Subcutaneous abdominal adipose tissue (tissue), 5 donors: Measurements from ENCODE around the gene POLA1.

Experiments
- H3K27ac ChIP-seq: one replicate; pipeline ENCODE4 v1.7.0; 2013; ENCODE audit warnings: low read depth, mild to moderate bottlenecking, inconsistent platforms, low read length, moderate library complexity
- H3K27me3 ChIP-seq, 5 donors: one replicate each; pipeline ENCODE4 v1.7.0; 2013; ENCODE audit warnings: low read length in 5 of 5, inconsistent platforms in 1 of 5; ENCODE audit not compliant: control insufficient read depth in 5 of 5, insufficient read depth in 4 of 5
- H3K36me3 ChIP-seq, 5 donors: one replicate each; pipeline ENCODE4 v1.7.0; 2013; ENCODE audit warnings: low read length in 5 of 5; ENCODE audit not compliant: control insufficient read depth in 5 of 5, insufficient read depth in 5 of 5
- H3K4me1 ChIP-seq, 5 donors: one replicate each; pipeline ENCODE4 v1.7.0; 2013; ENCODE audit warnings: low read length in 5 of 5, mild to moderate bottlenecking in 3 of 5, moderate library complexity in 1 of 5; ENCODE audit not compliant: control insufficient read depth in 5 of 5, insufficient read depth in 5 of 5
- H3K4me3 ChIP-seq, 5 donors: one replicate each; pipeline ENCODE4 v1.7.0; 2013; ENCODE audit warnings: low read length in 5 of 5, low read depth in 1 of 5
- H3K9ac ChIP-seq, 5 donors: one replicate each; pipeline ENCODE4 v1.7.0; 2013; ENCODE audit warnings: low read length in 5 of 5, mild to moderate bottlenecking in 4 of 5, moderate library complexity in 3 of 5
- H3K9me3 ChIP-seq, 5 donors: one replicate each; pipeline ENCODE4 v1.7.0; 2013; ENCODE audit warnings: low read length in 5 of 5; ENCODE audit not compliant: control insufficient read depth in 5 of 5
- donor health status: healthy.
- donor health status: healthy.
- donor health status: healthy.
- donor health status: healthy.
- donor health status: healthy.

The POLA1 gene

GRCh38 chrX:24979081-24979480, 285.4 kb downstream of the POLA1 start:
- no peaks in the 10 kb centered on the region for H3K4me1 ChIP-seq
- H3K27ac ChIP-seq: no peak overlapping the region
- H3K27me3 ChIP-seq: peaks cover 0 to 6% (median 0%) of the 10 kb centered on the region in 5 donors
- H3K4me3 ChIP-seq: no peak overlapping the region
- no peaks in the 10 kb centered on the region for H3K9me3 ChIP-seq
- H3K9ac ChIP-seq: no peak overlapping the region
- no peaks in the 10 kb centered on the region for H3K36me3 ChIP-seq

- Histone ChIP-seq H3K4me3 (no peak overlapping the region), H3K4me1 (no peaks in the 10 kb centered on the region), H3K36me3 (no peaks in the 10 kb centered on the region), H3K27me3 (peaks cover 0 to 6% (median 0%) of the 10 kb centered on the region in 5 donors), H3K9me3 (no peaks in the 10 kb centered on the region), H3K27ac (no peak overlapping the region), H3K9ac (no peak overlapping the region)
These were observed 287.3 kb downstream of the POLA1 start for GRCh38 chrX:24981030-24981429.

DNA sequence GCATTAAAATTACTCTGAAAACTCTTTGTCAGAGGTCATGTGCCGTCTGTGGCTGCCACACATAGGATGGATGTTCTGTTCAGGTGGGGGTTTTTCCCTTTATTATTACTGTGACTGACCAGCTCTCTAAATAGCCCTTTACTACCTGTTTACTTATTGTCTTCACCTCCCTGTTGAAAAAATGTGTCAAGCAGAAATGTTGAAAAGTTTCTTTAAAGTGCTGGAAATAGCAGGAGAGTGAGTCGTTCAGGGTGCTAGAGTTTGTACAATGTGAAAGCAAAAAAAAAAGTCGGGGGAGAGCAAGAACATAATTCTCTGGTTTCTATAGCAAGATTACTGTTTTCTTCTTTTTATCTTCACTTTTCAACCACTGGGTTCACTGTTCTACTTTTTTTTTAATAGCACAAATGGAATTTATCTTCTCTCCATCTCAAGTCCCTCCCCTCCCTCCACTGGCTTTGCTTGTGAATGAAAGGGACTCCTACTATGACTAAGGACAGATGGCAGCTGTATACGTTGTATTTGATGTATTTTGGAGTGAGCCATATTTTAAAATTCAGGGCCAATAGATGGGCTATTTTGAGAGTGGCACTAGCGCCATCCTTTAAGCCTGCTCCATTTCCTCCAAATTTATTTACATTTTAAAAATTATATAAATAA, 288.7 kb downstream of the POLA1 start:
- no peak overlapping the region for H3K4me3 ChIP-seq
- H3K27ac ChIP-seq: no peak overlapping the region
- H3K9ac ChIP-seq: no peak overlapping the region
- peaks cover 0 to 6% (median 3%) of the 10 kb centered on the region in 5 donors for H3K27me3 ChIP-seq
- H3K36me3 ChIP-seq: no peaks in the 10 kb centered on the region
- no peaks in the 10 kb centered on the region for H3K4me1 ChIP-seq
- no peaks in the 10 kb centered on the region for H3K9me3 ChIP-seq

DNA sequence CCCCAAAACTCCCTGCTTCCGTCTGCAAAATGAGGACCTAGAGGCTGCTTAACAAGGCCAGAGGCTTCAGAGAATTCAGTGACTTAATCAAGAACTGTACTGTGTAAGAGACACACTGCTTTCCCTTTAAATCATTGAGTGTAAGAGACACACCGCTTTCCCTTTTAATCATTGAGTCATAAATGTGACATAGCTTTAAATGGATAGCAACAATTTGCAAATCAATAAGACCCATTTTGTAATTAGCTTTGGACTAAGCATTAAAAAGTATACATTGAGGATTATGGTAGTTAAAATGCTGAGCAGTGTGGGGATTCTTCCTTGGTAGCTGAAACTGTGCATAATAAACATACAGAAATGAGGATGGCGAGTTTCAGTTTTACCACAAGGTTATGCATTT, 290.2 kb downstream of the POLA1 start:
- H3K4me1 ChIP-seq: no peaks in the 10 kb centered on the region
- H3K27me3 ChIP-seq: peaks cover 0 to 6% (median 3%) of the 10 kb centered on the region in 5 donors
- H3K36me3 ChIP-seq: no peaks in the 10 kb centered on the region
- no peaks in the 10 kb centered on the region for H3K9me3 ChIP-seq
- H3K4me3 ChIP-seq: no peak overlapping the region
- no peak overlapping the region for H3K9ac ChIP-seq
- H3K27ac ChIP-seq: no peak overlapping the region

GRCh38 chrX:24985120-24985519, 291.4 kb downstream of the POLA1 start:
- H3K4me3 ChIP-seq: no peak overlapping the region
- no peaks in the 10 kb centered on the region for H3K4me1 ChIP-seq
- H3K9me3 ChIP-seq: no peaks in the 10 kb centered on the region
- peaks cover 0 to 6% (median 3%) of the 10 kb centered on the region in 5 donors for H3K27me3 ChIP-seq
- H3K9ac ChIP-seq: no peak overlapping the region
- no peaks in the 10 kb centered on the region for H3K36me3 ChIP-seq
- H3K27ac ChIP-seq: no peak overlapping the region

DNA sequence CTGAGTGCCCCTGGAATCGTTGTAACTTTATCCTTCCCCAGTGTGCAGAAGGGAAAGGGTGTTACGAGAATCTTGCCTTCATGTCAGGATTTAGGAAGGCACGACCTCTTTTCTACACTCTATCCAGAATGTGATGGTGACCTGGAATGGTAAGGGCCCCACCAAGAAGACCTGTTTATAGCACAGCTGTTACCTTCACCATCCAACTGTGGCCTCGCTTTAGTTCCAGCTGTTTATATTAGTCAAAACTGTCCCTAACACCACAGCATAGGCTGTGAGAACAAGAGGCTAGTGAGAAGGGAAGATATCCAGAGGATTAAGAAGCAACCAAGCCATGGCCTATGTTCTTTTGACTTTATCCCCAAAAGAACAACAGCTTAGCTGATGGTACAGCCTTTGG, 294.0 kb downstream of the POLA1 start:
- Histone ChIP-seq H3K27me3 (peaks cover 0 to 3% (median 3%) of the 10 kb centered on the region in 5 donors), H3K4me1 (no peaks in the 10 kb centered on the region), H3K9me3 (no peaks in the 10 kb centered on the region), H3K27ac (no peak overlapping the region), H3K9ac (no peak overlapping the region), H3K4me3 (no peak overlapping the region), H3K36me3 (no peaks in the 10 kb centered on the region)

DNA sequence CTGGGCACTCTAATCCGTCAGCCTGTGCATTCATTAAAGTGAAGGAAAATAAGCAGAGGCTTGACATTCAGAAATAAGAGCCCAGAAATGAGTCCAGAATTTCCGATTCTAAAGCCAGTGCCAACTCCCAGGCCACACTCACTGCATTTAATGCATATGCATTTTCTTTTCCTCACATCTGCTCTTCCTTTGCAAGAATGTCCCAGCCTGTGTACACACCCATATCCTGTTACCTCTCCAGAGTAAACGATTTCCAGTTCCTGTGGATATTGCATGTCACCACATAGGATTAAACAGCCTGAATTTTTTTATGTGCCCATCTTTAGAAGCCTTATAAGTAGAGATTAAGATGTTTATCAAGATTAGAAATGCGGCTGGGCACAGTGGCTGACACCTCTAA, 294.6 kb downstream of the POLA1 start:
- H3K27ac ChIP-seq: no peak overlapping the region
- H3K4me1 ChIP-seq: no peaks in the 10 kb centered on the region
- peaks cover 0 to 5% (median 3%) of the 10 kb centered on the region in 5 donors for H3K27me3 ChIP-seq
- no peaks in the 10 kb centered on the region for H3K36me3 ChIP-seq
- no peak overlapping the region for H3K9ac ChIP-seq
- H3K4me3 ChIP-seq: no peak overlapping the region
- no peaks in the 10 kb centered on the region for H3K9me3 ChIP-seq

DNA sequence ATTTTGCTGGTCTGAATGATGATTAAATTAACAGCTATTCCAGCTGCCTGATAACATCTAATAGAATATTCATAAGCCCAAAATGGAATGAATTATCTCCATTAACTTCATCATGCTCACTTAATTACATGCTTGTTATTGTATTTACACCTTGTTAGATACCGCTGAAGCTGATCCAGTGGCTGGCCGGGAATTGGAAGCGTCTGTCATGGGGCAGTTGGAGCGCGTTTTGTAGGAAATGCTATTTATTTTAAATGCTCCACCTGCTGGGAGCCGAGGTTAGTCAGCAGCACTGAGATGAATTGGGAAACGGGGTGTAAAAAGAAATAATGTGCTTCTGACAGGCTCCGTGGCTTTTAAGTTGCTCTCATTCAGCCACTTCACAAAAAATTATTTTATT, 296.8 kb downstream of the POLA1 start:
- Histone ChIP-seq H3K9me3 (no peaks in the 10 kb centered on the region), H3K36me3 (no peaks in the 10 kb centered on the region), H3K4me3 (no peak overlapping the region), H3K27ac (no peak overlapping the region), H3K9ac (no peak overlapping the region), H3K4me1 (no peaks in the 10 kb centered on the region), H3K27me3 (peaks cover 0 to 20% (median 15%) of the 10 kb centered on the region in 5 donors)

DNA sequence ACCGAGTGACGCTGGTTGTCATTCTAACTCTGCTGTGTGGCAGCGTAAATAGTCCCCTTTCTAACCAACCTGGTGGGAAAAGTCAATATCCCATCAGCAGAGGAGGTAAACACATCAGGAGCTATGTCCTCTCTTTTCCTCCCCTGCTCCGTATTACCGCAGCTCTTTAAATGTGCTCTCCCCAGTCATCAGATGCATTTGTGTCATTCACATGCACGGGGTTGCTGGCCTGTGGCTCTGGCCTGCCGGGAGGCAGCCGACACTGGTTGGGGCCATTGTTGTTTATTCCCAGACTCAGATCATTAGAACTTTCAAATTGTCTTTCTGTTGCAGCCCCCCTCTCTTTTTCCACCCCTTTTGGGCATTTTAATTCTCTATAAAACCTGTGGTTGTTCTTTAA, 300.2 kb downstream of the POLA1 start:
- peaks cover 0 to 5% (median 2%) of the 10 kb centered on the region in 5 donors for H3K36me3 ChIP-seq
- peaks cover 0 to 30% (median 15%) of the 10 kb centered on the region in 5 donors for H3K27me3 ChIP-seq
- no peak overlapping the region for H3K27ac ChIP-seq
- H3K9ac ChIP-seq: no peak overlapping the region
- H3K9me3 ChIP-seq: no peaks in the 10 kb centered on the region
- no peaks in the 10 kb centered on the region for H3K4me1 ChIP-seq
- no peak overlapping the region for H3K4me3 ChIP-seq

GRCh38 chrX:24996096-24996709, 302.5 kb downstream of the POLA1 start:
- peaks cover 0 to 38% (median 19%) of the 10 kb centered on the region in 5 donors for H3K27me3 ChIP-seq
- no peak overlapping the region for H3K27ac ChIP-seq
- peaks cover 0 to 5% (median 2%) of the 10 kb centered on the region in 5 donors for H3K36me3 ChIP-seq
- no peaks in the 10 kb centered on the region for H3K9me3 ChIP-seq
- no peak overlapping the region for H3K4me3 ChIP-seq
- H3K4me1 ChIP-seq: no peaks in the 10 kb centered on the region
- H3K9ac ChIP-seq: no peak overlapping the region
